NCI-H146 treated with DMSO at 0.1 percent for 48 hours (cell line): Measurements from ENCODE around the gene PEF1.
A peak's percentile ranks its signal among the peaks of the same experiment; 100 is the strongest.
"Not testable (repeated sequence)": the region's sequence is repeated elsewhere in the genome, so short reads cannot be mapped to it uniquely, and the experiment has no call there.

Source experiments
- DNase-seq: peaks from one replicate; lab custom pipeline; 2025; ENCODE audit not compliant: unreplicated experiment; lab: John Stamatoyannopoulos, UW

The PEF1 gene

GRCh38 chr1:31615939-31616338 lies 28.7 kb downstream of the PEF1 start:
- DNase-seq = no peak

DNA sequence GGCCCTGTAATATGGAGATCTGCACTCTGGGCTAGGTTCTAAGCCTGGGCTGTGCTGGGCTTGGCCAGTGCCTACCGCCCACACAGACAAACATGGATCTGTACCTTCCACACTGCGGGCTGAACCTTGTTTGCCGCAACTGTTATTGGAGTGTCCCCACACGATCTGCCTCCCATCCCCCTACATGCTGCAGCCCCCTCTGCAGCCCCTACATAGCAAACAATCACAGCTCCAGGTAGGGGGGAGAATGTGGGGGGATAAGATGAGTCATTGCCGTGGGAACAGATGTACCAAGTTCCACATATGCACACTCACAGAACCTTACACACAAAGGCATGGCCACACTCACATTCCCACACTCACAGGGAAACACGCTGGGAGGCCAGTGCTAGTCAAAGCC lies 29.3 kb downstream of the PEF1 start:
- DNase-seq = no peak

GRCh38 chr1:31614414-31615005 lies 30.2 kb downstream of the PEF1 start:
- no peak for DNase-seq

DNA sequence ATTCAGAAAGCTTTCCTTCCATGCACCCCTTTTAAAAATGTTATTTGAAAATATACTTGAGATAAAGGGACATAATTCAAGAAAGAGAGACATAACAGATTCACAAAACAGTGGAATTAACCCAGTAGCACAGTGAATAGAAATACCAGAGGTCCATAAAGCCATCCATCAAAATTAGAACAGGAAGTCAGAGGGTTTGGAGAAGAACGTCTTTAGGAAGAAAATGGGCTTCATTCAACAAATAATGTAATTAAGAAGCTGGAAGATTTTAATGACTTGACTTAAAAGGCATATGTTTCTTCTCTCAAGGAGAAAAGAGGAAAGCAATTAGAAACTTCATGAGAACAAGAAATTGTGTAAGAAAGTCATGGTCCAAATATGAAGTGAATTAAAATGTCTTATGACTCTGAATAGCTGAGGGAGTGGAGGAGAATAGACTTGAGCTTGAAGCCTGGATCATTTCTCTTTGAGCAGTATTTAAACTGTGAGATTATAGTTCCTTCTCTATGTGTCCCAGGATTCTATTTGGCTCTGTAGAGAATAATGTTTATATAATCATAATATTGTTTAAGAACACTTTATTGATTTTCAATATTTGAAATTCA lies 35.1 kb downstream of the PEF1 start:
- no peak for DNase-seq

DNA sequence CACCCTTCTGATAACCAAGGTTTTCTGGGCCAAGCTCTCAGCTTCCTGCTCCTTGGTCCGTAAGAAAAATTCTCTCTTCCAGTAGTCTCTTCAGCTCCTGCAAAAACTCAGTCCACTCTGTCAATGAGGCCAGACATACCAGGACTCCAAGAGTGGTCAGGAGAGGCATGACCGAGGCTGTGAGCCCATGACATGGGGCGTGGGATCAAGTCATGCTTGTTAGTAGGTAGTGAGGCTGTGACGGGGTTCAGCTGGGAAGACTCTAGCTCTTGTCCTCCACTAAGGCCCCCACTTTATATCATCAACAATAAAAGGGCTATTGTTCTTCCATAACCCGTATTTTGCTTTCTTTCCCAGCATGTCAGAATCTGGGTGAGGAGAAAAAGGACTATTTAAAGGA lies 37.3 kb downstream of the PEF1 start:
- no peak for DNase-seq

- no peak for DNase-seq
Measured at GRCh38 chr1:31605908-31606427, 38.7 kb downstream of the PEF1 start.

GRCh38 chr1:31602081-31602480 lies 42.6 kb downstream of the PEF1 start:
- no peak for DNase-seq

GRCh38 chr1:31600641-31601040 lies 44.0 kb downstream of the PEF1 start:
- DNase-seq = no peak

- DNase-seq = no peak
Measured at GRCh38 chr1:31598980-31599379, 45.7 kb downstream of the PEF1 start.

DNA sequence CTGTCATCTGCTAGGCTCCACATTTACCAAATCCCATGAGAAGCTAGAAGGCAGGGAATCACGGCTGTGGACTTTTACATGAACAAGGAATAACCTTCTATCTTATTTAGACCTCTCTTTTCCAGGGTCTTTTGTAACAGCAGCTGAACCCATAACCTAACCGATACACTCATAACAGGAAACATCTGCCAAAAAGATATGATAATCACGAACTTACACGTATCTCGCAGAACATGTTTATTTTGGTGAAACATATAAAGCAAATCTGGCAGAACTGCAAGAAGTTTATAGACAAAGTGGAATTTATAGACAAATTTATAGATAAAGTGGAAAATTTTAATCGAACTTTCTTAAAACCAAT lies 48.0 kb downstream of the PEF1 start:
- no peak for DNase-seq

DNA sequence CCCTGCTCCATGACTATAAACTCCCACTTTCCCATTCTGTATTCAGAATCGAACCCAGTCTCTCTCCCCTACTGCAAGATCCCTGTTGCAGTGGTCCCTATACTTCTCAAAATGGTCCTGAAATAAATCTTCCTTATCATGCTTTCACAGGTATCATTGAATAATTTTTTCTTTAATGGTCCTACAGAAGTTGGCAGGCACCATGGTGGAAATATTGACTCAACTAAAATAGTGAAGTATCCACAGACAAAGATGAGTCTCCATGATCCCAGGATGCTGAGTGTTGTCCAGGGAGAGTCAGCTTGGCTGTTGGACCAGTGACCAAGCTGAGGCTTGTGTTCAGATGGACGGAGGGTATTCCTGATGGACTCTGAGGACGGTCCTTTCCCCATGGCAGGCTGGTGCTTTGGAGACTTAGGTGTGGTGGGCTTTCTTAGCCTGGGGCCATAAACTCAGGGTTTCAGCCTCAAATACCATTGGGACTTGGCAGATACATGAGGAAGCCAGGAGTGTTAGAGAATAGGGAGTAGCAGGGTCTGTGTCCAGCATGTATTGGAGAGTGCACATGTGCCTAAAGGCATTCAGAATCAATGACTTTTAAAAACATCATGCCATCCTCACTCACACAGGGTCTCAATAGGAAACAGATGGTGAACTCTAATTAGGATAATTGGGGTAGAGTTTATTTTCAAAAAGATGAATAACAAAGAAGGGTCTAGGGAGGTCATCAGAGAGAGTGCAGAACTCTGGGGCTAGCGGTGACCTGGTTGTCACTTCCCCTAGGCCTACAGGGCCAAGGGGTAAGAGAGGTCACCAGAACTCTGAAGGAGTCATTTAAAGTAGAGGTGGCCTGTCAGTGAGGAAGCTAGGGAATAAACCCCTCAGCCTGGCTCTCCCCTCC lies 48.6 kb downstream of the PEF1 start:
- DNase-seq = no peak

- DNase-seq = peak; percentile 17
Measured at GRCh38 chr1:31593770-31594632, 50.7 kb downstream of the PEF1 start.

DNA sequence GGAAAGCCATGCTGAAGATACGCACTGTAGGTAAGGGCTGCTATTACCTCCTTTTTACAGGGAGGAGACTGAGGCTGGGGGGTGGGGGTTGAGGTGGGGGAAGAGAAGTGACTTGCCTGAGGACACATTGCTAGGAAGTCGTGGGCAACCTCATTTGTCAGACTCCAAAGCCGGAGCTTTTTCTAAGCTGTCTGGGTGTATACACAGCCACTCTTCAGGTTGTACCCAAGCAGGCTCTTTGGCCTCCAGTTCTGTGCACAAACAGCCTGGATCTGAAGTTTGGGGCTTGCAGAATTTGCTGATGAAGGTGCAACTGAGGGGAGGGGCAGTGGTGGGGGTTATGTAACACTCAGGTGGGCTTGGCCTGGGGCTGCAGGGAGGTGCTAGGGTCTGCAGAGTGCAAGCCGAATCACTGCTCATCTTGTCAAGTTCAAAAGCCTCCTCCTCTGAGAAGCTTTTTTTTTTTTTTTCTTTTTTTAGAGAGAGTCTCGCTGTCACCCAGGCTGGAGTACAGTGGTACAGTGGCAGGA lies 51.5 kb downstream of the PEF1 start:
- no peak for DNase-seq

GRCh38 chr1:31592132-31592531 lies 52.5 kb downstream of the PEF1 start:
- DNase-seq = no peak

GRCh38 chr1:31591425-31592093 lies 53.1 kb downstream of the PEF1 start:
- DNase-seq = no peak

DNA sequence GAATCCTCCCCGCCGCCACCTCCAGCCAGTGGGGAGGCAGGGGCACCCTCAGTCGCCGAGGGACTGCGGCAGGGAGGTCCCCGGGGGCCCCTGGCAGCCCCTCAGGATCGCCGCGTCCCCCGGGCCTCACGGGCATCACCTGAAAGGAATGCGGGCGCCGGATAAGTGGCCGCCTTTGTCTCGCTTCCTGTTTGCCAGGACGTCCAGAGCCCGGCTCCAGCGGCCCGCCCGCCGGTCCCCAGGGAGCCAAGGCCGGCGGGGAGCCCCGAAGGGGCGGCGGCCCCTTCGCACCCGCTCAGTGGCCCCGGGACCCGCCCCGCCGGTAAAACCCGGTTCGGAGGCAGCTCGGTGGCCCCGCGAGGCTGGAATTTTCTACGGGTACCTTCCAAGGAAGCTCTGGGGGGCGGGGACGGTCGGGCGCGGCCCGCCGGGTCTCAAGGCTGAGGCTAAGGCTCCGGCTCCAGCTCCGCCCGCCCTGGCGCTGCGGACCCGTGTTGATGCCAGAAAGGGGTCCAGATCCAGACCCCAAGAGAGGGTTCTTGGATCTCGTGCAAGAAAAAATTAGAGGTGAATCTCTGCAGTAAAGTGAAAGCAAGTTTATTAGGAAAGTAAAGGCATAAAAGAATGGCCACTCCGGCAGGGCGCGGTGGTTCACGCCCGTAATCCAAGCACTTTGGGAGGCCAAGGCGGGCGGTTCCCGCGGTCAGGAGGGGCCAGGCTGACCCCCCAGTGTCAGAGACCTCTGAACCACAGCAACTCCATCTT lies 55.7 kb downstream of the PEF1 start:
- no peak for DNase-seq

DNA sequence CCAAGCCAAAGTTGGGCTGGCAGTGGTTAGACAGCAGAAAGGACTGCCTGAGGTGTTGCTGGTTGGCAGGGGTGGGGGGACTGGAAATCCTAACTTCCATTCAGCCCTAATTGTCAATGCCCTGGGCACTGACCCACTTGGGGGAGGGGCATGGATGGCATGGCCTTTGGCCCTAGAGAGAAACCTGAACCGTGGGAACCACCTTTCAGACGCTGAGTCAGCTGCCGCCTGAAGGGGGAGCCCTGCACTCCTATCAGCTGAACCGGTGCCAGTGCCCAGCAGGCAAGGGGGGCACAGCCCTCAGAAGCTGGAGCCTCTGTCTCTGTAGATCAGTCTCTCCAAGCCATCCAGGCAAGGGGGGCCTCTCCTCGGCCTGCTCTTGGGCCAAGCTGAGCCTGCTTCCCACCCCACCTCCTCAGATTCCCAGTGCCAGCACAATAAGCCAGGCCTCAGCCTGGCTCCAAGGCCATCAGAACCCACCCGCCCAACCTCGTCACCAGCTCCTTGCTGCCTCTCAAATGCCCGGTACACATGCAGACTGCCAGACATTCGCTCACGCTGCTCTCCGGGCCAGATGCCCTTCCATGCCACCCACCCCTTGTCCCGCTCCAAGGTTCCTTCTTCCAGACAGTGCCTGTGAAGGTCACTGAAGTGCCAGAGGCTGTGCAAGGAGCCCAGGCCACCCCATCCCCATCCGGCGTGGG lies 56.8 kb downstream of the PEF1 start:
- no peak for DNase-seq

GRCh38 chr1:31587328-31587699 lies 57.4 kb downstream of the PEF1 start:
- not testable (repeated sequence) for DNase-seq
